ENCODE data around the gene LMF1.
A peak's percentile ranks its signal among the peaks of the same experiment; 100 is the strongest.

Gene LMF1
- total RNA-seq: 16.4 to 27.5 (median 21.2) reads per million in 4 experiments

DNA sequence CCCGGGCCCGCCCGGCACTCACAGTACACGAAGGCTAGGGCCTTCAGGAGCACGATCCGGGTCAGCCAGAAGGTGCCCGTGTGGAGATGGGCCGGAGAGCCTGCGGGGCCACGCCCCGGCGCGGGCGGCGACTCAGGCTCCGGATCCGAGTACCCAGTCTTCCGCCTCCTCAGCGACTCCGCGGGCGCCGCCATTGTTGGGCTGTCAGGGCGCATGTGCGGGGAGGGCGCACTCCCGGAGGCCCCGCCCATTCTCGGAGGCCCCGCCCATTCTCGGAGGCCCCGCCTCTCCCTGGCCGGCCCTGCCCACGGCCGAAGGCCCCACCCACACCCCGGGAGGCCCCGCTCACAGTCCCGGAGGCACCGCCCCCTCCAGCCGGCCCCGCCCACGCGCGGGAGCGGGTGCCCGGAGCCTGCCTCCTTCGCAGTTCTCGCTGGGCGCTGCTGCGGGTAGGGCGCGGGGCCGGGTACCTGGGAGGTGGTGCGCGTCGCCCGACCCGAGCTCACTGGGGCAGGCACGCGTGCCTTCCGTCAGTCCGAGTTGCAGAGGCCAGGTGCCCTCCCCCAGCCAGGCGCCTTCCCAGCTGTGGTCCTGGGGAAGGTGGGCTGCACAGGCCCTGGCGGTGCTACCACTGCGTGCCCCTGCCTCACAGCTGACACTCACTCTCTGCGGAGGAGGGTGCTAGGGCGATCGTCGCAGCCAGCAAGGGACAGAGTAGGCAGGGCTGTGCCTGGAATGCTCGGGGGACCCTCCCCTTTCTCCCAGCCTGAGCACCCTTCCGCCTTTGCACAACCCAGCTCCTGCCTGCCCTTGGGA lies at the start of gene LMF1:
TSS of gene LMF1 (minus strand) at position 219 of the 816 bp plus-strand sequence. CDS start at position 215, 4 bp downstream.
- peak; percentile 98 for DNase-seq

DNA sequence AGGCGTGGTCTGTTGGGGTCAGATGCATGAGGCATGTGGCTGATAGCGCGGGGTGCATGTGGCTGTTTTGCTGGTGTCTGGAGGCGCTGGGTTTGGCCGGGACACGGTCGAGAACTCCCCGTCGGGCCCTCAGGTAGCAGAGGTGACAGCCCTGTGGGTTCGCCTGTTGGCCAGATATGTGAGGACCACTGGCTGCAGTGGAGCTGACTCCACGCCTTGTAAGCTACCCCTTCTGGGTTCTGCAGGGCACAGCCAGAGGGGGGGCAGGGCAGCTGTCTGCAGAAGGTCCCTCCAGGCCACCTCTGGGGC lies 49.3 kb upstream of the LMF1 start:
- DNase-seq: no peak

DNA sequence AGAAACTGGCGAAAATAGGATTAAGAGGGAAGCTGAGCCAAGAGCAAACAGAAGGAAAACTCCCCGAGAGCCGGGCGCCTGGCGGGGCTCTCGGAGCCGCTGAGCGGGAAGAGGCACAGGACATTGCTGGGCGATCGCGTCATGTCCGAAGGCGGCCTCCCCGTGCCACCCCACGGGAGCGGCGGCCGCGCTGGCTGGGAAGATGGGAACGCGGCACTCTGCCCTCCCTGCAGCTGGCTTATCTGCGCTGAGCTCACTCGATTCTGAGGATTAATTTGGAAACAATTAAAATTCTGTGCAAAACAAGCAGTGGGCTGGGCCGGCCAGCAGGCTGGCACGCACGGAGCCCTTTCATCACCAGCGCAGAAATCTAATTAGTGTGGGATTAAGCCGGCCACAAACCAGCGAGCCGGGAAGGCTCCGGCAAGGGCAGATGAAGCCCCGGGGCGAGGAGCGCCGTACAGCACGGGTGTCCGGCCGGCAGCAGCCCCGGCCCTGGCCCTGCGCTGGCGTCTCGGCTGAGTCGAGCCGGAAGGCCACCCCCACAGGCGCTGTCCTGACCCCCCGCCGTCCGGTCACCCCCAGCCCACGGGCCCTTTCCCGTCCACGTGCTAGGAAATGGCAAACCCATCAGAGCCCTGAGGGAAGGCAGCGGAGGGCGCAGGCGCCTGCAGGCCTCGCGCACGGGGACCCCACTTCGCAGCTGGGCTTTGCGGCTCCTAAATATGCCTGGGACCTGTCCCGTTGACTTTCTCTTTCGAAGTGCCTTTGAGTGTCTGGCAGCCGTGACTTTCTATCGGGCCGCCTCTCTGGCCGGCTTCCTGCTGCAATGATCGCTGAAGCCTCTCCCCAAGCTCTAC lies 48.7 kb upstream of the LMF1 start:
- DNase-seq: no peak

DNA sequence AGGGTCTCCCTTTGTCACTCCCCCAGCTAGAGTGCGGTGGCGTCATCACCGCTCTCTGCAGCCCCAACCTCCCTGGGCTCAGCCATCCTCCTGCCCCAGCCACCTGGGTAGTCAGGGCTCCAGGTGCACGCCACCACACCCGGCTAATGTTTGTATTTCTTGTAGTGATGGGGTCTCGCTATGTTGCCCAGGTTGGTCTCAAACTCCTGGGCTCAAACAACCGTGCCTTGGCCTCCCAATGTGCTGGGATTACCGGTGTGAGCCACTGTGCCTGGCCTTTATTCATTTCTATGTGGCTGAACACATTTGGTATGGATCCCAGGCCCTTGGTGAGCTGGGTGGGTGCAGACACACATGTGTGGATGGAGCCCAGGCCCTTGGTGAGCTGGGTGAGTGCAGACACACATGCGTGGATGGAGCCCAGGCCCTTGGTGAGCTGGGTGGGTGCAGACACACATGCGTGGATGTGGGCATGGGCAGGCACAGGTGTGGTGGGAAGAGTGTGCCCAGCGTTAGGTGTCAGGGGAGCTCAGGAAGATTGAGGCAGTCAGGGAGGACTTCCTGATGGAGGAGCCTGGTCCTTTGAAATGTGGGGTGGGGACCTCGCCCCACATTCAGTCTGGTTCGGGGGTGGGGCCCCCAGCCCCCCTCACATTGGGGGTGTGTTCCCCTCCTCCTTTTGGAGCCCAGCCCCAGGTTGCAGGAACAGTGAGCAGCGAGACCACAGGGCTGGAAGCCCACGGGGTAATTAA lies 47.8 kb upstream of the LMF1 start:
- DNase-seq: no peak

DNA sequence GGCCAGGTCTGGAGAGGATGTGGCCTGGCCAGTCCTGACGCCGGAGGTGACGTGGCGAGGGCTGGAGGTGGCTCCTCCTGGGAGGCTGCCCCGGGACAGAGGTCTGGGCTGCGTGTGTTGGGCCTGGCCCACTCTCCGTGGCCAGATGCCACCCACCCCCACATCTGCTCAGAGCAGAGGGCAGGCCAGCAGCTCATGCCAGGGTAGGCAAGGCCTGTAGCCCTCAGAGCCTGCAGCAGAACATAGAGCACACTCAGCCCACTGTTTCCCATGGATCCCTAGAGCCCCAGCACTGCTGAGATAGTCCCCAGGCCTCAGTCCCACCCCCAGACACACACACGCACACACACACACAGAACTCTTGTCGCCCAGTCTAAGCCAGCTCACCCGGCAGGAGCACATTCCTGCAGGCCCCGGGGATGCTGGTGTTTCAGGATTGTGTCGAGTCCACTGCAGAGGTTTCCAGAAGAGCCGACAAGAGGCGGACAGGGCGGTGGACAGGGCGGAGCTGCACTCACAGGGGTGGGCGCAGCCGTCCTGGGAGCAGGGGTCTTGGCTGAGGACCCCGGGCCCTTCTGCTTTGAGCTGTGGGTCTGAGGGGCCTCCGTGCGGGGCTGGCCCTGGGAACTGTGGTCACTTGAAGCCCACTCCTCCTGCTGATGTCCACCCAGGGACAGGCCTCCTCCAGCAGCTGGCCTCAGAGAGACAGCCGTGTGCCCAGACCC lies 44.1 kb upstream of the LMF1 start:
- DNase-seq: no peak

DNA sequence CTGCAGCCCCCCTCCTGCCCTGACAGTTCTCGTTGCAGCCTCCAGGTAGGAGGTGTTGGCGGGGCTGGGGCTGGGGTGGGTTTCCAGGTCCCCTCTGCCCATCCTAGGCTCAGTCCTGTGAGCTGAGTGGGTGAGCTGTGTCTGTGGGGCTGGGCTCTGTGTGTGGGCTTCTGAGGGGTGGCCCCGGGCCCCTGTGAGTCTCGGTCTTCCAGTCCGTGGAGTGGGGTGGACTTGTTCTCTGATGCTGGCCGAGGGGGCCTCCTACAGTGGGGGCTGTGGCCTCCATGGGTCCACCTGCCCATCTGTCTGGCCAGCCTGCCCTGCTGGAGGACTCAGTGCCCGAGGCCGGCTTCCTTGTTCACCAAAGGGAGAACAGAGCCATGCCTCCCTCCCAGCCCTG lies 43.4 kb upstream of the LMF1 start:
- no peak for DNase-seq

DNA sequence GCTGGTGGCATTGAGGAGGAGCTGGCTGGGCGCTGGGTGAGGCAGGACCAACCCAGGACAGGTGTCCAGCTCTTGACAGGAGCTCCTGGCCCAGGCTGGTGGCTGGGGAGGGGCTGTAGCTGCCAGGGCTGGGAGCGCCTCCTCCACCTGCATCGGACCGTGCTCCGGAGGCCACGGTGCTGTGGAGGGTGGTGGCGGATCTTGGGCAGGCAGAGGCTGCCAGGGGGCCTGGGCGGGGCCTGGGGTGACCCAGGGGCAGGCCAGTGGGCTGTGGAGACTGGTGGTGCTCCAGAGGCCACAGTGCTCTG lies 42.8 kb upstream of the LMF1 start:
- no peak for DNase-seq

DNA sequence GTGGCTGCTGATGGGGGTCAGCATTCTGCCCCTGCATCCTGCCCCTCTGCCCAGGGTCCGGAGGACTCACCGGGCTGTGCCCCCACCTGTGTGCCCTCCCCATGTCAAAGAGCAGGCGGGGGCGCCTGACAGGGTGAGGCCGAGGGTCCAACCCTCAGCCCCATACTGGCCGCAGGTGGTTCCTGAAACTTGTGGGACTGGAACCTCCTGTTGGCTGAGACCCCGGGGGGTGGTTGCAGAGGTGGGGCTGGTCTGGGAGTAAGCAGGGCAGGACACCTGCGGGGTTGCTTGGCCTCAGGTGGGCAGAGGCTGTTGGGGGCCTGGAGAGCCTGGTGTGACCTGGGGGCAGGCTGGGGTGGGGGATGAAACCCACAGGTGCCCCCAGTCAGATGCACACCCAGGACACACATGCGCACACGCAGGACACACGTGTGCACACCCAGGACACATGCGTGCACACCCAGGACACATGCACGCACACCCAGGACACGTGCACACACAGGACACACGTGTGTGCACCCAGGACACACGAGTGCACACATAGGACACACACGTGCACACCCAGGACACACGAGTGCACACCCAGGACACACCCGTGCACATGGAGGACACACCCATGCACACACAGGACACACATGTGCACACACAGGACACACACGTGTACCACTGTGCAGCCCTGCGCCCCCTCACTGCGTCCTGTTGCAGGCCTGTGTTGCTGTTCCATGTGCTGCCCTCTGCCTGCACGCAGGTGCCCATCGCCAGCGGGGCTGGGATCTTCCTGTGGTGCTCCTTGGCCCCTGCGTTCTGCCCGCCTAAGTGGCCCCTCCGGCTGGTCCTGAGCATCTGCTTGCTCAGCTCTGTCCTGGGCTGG lies 42.2 kb upstream of the LMF1 start:
- DNase-seq: no peak

DNA sequence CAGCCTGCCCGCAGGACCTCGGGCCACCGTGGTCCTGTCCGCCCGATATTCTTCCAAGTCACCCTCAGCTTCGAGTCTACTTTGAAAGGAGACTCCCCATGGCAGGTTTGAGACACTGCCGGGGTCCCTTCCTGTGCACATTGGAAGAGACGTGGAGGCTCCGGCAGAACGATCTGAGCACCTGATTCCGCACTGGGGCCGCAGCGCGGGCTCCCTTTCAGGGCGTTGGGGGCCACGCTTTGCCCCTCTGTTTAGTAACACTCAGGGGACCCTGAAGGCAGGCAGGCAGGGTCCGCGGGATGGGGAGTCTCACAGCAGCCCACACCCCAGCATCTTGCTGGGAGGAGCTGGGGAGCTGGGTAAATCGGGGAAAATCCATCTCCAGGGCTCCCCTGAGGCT lies 41.4 kb upstream of the LMF1 start:
- DNase-seq: no peak

DNA sequence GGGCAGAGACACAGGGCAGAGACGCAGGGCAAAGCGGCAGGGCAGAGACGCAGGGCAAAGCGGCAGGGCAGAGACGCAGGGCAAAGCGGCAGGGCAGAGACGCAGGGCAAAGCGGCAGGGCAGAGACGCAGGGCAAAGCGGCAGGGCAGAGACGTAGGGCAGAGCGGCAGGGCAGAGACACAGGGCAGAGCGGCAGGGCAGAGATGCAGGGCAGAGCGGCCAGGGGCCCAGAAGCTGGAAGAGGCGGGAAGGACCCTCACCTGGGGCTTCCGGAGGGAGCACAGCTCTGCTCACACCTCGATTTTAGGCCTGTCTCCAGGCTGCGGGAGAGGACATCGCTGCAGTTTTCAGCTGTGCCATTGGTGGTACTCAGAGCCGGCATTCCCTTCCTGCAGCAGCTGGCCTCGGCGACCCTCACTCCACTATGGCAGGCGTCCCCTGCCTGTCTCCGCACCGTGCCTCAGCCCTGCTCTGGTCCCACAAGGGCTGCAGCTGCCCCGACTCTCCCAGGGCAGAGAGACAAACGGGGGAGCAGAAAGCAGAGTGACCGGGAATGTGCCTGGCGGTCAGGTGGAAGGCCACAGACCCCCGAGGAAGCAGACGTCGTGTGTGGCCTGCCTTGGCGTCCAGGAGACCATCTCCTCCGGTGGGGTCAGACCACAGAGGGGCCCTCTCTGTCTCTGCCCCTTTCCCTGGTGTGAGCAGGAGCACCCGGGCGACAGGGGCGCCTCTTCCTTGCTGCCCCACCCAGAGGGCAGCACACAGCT lies 40.7 kb upstream of the LMF1 start:
- no peak for DNase-seq

DNA sequence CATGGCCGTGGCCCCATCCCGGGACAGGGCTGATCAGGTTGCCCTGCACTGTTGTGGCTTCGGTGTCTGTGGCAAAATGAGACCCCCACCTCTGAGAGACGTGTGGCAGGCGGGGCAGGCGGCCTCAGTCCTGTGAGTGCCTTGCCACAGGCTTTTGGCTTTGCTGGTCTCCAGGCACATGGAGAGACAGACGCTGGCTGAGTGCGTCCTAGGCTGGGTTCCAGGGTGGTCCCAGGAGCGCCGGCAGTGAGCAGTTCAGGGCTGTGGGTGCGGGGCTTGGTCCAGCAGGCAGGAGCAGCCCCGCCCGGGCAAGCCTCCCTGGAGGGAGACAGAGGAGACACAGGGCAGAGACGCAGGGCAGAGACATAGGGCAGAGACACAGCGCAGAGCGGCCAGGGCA lies 40.0 kb upstream of the LMF1 start:
- DNase-seq: no peak

DNA sequence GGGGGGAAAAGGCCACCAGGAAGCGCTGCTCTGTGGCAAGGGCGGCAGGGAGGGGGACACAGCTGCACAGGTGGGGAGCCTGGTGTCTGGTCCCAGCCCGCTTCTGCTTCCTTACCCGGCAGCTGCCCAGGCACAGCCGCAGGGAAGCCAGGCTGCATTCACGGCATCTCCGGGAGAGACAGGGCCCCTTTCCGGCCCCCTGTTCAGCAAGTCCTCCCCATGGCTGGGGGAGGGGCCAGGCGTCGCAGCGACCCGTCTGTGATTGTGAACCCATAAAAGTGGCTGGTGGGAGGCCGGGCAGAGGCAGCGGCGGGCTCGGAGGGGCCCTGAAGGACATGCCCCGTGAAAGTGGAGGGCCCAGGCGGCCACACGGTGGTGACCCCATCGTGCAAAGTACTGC lies 39.5 kb upstream of the LMF1 start:
- no peak for DNase-seq

DNA sequence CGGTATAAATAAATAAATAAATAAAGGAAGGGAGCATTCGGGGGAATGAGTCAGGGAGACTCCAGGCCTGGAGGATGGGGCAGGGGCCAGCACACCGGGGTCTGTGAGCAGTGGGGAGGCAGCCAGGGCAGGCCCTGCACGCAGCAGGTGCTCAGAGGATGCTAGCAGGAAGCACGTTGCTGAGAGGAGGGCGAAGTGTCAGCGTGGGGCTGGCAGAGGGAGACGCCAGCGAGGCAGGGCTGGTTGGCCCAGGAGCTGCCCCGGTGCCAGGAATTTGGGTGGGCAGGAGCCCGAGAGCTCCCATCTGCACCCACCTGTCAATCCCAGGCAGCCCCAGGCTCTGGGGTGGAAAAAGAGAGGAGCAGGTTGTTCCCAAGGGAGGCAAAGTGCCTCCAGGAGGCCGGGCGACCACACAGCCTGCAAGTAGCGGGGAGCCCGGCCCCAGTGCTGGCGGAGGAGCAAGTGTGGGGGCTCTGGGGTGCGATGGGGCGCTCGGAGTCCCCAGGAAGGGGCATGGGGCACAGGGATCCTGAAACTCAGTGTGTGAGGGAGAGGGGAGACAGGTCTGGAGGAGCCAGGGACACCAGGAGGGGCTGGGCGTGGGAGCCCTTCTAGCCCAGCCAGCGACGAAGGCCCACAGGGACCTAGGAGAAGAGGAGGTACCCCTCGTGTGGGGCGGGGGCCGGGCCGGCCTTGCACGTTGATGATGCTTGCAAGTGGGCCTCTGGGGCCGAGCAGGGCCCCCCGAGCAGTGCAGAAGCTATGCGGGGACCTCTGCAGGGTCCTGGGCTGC lies 38.8 kb upstream of the LMF1 start:
- no peak for DNase-seq

DNA sequence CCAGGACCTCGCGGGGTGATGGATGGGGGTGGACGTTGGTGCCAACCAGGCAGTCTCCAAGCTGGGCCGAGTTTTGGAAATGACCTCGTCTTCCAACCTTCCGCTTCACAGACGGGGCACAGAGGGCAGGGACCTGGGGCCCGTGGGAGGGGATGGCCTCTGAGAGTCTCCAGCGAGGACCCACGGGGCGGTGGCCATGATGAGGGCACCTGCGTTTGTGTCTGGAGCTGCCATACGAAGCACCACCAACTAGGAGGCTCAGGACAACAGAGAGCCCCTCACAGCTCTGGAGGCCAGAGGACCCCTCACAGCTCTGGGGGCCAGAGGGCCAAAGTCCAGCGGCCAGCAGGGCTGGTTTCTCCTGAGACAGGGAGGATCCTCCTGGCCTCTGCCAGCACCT lies 37.3 kb upstream of the LMF1 start:
- DNase-seq: no peak

DNA sequence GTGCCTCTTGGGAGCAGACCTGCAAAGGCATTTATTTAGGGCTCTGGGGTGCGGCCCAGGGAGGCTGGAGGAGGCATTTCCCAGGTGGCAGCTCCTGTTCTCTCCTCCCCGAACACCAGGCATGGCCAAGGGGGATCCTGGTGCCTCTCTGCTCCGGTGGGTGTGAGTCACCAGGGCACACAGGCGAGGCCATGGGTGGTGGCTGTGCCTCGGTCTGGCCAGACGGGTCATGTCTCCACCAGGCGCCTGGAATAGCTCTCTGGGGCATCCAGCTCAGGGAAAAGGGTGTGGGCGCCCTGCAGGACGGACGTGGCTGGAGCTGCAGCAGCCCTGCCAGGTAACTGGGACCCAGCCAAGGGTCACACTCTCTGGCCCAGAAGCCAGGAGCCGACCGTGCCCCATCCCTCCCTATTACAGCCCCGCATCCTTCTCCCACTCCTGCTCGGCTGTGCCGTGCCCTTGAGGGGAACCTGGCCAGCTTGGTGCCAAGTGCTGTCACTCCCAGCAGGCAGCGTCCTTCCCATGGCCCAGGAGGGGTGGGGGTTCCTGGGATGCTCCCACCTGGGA lies 36.6 kb upstream of the LMF1 start:
- DNase-seq: no peak

DNA sequence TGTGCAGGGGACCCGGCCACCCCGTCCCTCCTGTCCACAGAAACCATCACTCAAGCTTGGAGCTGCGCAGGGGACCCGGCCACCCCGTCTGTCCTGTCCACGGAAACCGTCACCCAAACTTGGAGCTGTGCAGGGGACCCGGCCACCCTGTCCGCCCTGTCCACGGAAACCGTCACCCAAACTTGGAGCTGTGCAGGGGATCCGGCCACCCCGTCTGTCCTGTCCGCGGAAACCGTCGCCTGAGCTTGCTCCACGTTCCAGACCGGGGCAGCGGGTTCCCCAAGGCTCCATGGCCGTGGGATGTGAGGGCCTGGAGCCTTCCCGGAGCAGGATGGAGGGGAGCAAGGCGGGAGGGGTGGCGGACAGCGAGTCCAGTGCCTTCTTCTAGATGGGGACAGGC lies 36.0 kb upstream of the LMF1 start:
- DNase-seq: no peak

DNA sequence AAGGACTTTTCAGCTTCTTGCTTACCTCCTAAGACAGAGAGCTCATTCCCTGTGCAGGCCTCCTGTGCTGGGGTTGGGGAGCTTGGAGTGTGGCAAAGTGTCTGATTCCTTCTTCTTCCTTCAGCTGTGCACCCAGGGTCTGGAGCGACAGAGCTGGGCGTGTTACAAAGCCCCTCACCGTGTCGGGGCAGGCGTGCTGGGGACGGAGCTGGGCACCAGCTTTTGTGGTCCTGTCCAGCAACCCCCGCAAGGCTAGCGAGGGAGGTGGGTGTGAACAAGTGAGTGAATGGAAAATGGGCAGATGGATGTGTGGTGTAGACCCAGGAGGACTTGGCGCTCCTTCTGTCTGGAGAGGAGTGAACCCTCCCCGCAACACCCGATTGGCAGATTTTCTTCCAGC lies 34.5 kb upstream of the LMF1 start:
- no peak for DNase-seq

DNA sequence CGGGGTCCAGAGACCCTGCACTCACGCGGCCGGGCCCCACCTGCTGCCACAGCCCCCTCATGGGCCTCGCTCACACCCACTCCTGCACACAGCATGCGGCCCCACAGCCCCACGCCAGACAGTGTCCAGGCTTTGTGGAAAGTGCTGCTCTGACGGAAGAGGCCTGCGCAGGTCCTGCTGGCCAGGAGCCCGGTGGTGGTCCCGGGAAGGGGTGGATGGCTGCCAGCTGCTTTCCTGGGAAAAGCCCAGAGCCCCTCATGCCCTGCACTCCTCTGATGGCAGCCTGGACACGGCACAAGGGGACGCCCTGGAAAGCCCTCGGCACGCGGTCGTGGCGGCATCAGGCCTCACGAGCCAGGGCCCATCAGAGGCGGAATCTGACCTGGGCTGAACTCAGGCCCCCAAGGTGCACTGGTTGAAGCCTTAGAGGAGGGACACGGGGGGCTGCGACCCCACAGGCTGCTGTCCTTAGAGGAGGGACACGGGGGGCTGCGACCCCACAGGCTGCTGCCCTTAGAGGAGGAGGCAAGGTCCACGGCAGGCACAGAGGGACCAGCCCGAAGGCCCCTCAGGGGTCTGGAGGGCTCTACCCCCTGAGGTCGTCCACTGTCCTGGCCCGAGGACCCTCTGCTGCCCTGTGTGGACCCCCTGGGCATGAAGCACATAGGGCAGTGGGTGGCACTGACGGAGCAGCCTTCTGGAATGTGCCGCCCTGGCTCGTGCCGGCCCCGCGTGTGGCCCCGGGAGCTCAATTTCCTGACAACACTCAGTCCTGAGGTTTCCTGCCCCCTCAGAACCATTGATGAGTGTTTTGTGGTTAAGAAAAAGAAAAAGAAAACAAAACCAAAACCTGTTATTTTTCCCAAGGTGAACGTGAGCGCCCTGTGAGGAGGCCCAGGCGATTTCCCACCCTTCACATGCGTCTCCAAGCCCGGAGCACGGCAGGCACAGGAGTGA lies 32.9 kb upstream of the LMF1 start:
- no peak for DNase-seq

All from effector CD8-positive, alpha-beta T cell (primary cell).